CD4-positive, alpha-beta T cell treated with Interleukin-4 for 1 hour (primary cell): Measurements from ENCODE around the gene FKBP6.
"Not testable (repeated sequence)": the region's sequence is repeated elsewhere in the genome, so short reads cannot be mapped to it uniquely, and the experiment has no call there.

Experiments
- DNase-seq, 2 donors: peaks; one replicate each; pipeline ENCODE4 v3.0.0-alpha.2; 2020 to 2022

FKBP6 gene

GRCh38 chr7:73358590-73359275, 30.8 kb downstream of the FKBP6 start:
- no peak for DNase-seq

DNA sequence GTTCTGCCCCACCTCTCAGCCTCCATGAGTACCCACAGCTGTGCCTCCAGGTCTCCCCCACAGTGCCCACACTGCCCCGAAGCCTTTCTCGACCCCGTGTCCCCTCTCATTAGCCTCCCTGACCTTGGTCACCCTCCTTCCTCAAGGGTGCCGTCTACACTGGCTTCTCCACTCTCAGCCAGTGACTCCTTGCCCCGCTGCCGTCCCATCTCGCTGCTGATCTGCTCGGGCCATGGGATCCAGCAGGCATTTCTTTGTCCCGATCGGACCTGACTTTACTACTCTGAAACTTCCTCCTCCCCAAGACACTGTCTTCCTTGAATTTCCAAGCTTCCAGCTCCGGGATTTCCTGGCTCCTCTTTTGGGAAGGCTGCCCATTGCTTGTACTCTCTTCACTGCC, 31.3 kb downstream of the FKBP6 start:
- no peak for DNase-seq

- DNase-seq = no peak
Observed at GRCh38 chr7:73359746-73360375, 31.9 kb downstream of the FKBP6 start.

DNA sequence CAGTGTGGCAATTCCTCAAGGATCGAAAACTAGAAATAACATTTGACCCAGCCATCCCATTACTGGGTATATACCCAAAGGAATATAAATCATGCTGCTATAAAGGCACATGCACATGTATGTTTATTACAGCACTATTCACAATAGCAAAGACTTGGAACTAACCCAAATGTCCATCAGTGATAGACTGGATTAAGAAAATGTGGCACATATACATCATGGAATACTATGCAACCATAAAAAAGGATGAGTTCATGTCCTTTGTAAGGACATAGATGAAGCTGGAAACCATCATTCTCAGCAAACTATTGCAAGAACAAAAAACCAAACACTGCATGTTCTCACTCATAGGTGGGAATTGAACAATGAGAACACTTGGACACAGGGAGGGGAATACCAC, 32.6 kb downstream of the FKBP6 start:
- DNase-seq = not testable (repeated sequence)

GRCh38 chr7:73363225-73364005, 35.5 kb downstream of the FKBP6 start:
- no peak for DNase-seq

DNA sequence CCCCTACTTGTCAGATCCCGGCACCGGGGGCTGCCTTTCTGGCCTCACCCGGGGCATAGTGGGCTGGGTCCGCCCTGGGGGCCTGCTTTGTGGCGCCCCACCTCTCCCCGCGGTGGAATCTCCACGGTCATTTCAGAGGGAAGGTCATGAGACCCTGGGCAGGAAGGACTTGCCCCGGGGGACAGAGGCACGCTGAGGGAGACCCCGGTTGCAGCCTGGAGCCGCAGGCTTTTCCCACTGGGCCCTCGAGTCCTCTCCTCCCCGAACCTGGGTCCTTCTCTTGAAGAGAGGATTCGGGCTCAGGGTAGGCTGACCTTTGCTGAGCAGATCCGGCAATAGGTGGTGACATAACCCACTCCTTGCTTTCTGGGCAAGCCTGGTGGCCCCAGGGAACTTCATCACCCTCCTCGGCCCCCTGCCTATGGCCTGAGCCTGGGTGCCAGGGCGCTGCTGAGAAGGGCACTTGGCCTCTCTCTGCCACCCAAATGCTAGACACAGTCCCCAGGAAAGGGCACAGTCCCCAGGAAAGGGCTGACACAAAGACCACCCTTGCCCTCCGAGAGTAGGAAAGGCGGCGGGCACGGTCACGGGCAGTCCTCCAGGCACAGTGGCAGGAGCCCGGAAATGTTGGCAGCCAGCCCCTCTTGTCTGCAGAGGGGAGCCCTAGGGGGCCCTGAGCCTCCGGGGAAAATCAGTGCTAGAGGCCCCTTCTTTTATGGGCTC, 36.2 kb downstream of the FKBP6 start:
- no peak for DNase-seq

DNA sequence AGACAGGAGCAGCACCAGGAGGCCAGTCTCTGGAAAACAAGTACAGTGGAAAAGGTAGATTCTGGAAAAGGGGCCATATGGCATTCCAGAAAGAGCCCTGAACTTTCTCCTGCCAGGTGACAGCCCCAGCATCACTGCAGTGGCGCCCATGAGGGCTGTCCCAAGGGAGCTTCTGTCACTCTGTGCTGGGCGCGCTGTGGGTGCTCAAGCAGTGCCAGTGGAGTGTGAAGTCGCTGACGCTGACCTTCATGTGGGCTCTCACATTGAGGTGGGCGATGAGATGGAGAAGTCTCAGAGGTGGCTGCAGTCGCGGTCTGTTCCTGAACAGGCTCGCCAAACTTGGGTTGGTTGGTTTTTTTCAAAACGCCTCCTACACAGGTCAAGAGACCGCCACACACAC, 38.2 kb downstream of the FKBP6 start:
- no peak for DNase-seq

GRCh38 chr7:73366990-73367389, 39.0 kb downstream of the FKBP6 start:
- no peak for DNase-seq

- no peak for DNase-seq
Observed at GRCh38 chr7:73369009-73369408, 41.0 kb downstream of the FKBP6 start.

DNA sequence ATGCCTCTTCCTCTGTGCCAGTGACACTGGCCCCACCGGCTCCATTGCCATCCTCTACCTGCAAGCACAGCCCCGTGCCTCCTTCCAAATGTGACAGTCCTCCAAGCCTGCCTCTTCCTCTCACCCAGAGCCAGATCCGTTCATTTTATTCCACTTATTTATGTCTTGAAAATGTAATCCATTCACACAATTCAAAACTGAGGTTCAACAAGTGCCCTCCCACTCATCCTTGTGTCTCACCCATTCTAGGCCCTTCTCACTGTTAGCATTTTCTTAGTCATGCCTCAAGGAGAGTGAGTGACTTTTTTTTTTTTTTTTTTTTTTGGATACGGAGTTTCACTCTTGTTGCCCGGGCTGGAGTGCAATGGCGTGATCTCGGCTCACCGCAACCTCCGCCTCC, 41.7 kb downstream of the FKBP6 start:
- no peak for DNase-seq

DNA sequence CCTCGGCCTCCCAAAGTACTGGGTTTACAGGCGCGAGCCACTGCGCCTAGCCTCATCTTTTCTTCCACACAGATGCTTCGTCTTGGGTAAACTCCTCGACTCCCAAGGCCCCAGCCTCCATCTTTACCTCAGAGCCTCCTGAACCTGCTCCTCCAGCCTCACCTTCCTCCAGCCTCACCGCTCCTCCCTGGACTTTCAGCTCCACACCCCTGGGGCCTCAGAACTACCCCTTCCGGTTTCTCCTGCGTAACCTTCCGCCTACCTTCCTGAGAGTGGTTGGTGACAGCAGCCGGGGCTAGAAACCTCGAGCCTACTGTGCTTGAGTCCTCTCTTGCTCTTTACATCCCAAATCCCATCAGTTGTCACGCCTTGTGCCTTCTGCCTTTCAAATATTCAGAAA, 45.8 kb downstream of the FKBP6 start:
- DNase-seq = no peak

DNA sequence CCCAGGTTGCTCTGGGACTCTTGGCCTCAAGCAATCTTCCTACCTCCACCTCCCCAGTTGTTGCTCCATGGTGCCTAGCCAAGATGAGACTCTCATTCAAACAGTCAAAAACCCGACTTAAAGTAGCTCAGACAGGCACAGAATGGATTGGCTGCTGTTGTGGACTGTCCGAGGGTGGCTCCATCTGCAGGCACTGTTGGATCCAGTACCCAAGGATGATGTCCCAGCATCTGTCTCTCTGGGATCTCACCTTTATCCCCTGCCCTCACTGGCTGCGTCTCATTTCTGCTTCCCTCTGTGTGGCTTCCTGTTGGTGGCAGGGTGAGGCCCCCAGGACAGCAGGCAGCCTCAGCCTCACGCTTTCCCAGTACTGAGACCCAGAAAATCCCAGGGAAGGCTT, 48.3 kb downstream of the FKBP6 start:
- DNase-seq = not testable (repeated sequence)

DNA sequence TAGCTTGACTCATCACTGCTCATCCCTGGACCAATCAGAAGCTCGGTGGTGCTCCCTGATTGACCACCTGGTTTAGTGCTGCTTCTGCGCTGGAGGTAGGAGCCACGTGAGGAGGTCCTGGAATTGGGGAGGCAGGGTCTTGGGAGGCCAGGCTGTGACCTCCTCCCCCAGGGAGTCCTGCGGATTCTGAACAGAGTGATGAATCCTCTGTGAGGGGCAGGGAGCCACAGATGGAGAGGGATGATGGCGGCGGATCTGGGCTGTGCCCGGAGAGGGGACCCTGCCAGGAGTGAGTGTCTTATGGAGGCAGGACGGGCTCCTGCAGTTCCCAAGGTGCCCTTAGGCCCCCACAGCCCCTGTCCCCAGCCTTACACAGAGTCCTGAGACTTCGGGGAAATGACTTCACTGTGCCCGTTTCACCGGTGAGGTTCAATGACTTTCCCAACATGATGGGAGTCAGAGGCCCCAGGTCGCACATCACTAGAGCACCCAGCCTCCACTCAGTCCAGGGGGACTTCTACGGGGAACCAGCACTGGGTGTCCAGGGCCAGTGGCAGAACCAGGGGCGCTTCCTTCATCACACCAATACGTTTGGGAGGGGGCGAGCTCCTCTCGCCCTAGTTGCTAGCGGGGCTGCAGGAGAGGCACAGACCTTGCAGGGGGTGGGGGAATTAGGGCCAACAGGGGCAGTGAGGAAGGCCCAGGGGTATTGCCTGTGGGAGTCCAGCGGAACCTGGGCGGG, 48.9 kb downstream of the FKBP6 start:
- no peak for DNase-seq

GRCh38 chr7:73377413-73378200, 49.6 kb downstream of the FKBP6 start:
- not testable (repeated sequence) for DNase-seq

- DNase-seq = no peak
Observed at GRCh38 chr7:73382934-73383503, 55.1 kb downstream of the FKBP6 start.

DNA sequence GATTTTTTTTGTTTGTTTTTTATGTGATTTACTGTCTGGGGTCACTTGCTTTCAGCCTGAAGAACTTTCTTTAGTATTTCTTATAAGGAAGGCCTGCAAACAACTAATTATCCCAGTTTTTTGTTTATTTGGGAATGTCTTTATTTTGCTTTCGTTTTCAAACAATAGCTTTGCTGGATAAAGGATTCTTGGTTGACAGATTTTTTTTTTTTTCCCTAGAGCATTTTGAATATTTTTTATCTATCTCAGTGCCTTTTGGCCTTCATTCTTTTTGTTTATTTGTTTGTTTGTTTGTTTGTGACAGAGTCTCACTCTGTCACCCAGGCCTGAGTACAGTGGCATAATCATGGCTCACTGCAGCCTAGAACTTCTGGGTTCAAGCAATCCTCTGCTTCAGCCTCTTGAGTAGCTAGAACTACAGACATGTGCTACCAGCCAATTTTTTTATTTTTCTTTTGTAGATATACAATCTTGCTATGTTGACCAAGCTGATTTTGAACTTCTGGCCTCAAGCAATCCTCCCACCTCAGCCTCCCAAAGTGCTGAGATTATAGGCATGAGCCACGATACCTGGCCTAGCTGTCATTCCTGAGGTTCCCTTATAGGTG, 59.4 kb downstream of the FKBP6 start:
- DNase-seq = no peak

- no peak for DNase-seq
Observed at GRCh38 chr7:73387908-73388414, 60.0 kb downstream of the FKBP6 start.

DNA sequence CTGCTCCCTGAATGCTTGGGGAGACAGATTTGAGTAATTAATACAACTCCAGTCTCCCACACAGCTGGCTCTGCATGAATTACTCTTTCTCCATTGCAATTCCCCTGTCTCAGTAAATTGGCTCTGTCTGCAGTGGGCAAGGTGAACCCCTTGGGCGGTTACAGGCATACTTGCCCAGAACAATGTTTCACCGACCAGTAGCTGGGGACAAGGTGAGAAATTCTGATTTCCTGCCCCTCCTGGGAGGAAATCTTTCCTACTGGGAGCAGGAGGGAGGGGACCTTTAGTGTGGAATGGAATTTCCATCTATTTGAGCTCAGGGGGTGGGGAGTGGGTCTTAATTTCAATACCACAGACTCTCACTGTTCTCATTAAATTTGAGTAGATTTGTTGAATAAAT, 63.4 kb downstream of the FKBP6 start:
- DNase-seq = no peak

DNA sequence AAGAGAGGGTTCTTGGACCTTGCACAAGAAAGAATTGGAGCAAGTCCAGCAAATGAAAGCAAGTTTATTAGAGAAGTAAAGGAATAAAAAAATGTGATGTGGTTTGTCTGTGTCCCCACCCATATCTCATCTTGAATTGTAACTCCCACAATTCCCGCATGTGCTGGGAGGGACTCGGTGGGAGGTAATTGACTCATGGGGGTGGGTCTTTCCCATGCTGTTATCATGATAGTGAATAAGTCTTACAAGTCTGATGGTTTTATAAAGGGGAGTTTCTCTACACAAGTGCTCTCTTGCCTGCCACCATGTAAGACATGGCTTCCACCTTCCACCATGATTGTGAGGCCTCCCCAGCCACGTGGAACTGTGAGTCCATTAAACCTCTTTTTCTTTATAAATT, 66.5 kb downstream of the FKBP6 start:
- DNase-seq = no peak
